ENCODE measurements around the gene SULT4A1. TPM values are rescaled to one million over a fixed set of nuclear protein-coding genes. Genes with fewer than 3 reads are reported as not detected.

Gene SULT4A1
- total RNA-seq, 4 donors from 2014 or later = 1.3 TPM; not detected in 3

GRCh38 chr22:43848366-43849171, 13.7 kb downstream of the SULT4A1 start:
- TF ChIP-seq, protein P1, sequence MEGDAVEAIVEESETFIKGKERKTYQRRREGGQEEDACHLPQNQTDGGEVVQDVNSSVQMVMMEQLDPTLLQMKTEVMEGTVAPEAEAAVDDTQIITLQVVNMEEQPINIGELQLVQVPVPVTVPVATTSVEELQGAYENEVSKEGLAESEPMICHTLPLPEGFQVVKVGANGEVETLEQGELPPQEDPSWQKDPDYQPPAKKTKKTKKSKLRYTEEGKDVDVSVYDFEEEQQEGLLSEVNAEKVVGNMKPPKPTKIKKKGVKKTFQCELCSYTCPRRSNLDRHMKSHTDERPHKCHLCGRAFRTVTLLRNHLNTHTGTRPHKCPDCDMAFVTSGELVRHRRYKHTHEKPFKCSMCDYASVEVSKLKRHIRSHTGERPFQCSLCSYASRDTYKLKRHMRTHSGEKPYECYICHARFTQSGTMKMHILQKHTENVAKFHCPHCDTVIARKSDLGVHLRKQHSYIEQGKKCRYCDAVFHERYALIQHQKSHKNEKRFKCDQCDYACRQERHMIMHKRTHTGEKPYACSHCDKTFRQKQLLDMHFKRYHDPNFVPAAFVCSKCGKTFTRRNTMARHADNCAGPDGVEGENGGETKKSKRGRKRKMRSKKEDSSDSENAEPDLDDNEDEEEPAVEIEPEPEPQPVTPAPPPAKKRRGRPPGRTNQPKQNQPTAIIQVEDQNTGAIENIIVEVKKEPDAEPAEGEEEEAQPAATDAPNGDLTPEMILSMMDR (IDR thresholded peaks at IDR 0.05) = no peak
- TF ChIP-seq POLR2A (IDR thresholded peaks at IDR 0.05) (no peak), EP300 (IDR thresholded peaks at IDR 0.05) (no peak)
- Histone ChIP-seq H3K4me1 (no peaks in the 10 kb centered on the region), H3K27ac (no peak overlapping the region), H3K36me3 (no peaks in the 10 kb centered on the region), H3K4me3 (no peak overlapping the region), H3K27me3 (peaks cover 0 to 4% of the 10 kb centered on the region in 2 donors), H3K9me3 (peaks cover 0 to 6% (median 0%) of the 10 kb centered on the region in 4 donors)
- WGBS, 2 donors = 53 to 72% methylated on average over 15 of the region's 16 CpGs
- DNase-seq (ENCODE audit: low spot score in 2 of 2) = peak in 1 of 2 donors; percentile 4

DNA sequence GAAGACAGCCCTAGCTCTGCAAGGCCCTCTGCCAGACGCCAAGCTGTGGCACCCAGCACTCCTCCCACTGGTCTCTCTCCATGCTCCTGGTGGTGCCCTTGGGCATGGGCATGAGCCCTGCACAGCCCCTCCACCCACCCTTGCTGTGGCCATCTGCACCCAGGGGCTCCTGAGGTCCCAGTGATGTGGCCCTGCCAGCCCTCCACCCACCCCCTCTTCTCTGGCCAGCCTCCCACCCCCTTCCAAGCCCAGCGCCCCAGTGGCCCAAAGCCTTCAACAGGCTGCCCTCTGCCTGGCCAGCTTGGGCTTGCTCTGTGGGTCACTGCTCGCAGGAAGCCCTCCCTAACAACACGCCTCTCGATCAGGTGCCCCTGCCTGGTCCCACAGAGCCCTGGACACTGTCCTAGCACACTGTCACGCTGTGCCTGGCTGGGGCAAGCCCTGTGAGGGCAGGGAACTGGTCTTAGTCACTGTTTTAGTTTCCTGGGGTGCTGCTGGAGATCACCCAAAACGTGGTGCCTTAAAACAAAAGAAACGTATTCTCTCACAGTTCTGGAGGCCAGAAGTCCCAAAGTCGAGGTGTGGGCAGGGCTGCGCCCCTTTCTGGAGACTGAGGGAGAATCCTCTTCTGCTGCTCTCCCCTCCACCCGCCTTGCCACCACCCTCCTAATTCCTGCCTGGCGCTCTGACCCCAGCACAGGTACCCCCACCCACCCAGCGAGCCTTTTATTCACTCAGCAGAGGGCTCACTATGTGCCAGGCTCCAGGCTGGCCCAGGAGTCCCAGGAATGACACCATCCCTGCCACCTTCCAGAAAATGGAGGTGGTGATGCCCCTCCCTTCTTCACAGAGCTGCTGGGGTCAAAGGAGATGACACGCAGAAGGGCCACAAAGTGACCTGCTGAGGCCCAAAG, 14.7 kb downstream of the SULT4A1 start:
- Histone ChIP-seq H3K27me3 (peaks cover 0 to 4% of the 10 kb centered on the region in 2 donors), H3K36me3 (no peaks in the 10 kb centered on the region), H3K4me1 (no peaks in the 10 kb centered on the region), H3K4me3 (no peak overlapping the region), H3K27ac (no peak overlapping the region), H3K9me3 (peaks cover 0 to 6% (median 0%) of the 10 kb centered on the region in 4 donors)
- WGBS, 2 donors = 83 to 89% methylated on average over 13 to 14 of the region's 14 CpGs
- TF ChIP-seq, protein P1 (IDR thresholded peaks at IDR 0.05) = no peak
- no peak for TF ChIP-seq EP300 (IDR thresholded peaks at IDR 0.05)
- TF ChIP-seq POLR2A (IDR thresholded peaks at IDR 0.05) = no peak
- DNase-seq (ENCODE audit: low spot score in 2 of 2) = peak in 1 of 2 donors; percentile 3

- H3K27me3 ChIP-seq = peaks cover 0 to 3% of the 10 kb centered on the region in 2 donors
- 68 to 78% methylated on average over 11 of the region's 11 CpGs for WGBS, 2 donors
- no peaks in the 10 kb centered on the region for H3K4me1 ChIP-seq
- H3K9me3 ChIP-seq = peaks cover 0 to 6% (median 0%) of the 10 kb centered on the region in 4 donors
- TF ChIP-seq EP300 (IDR thresholded peaks at IDR 0.05) (no peak), POLR2A (IDR thresholded peaks at IDR 0.05) (no peak)
- TF ChIP-seq, protein P1 (IDR thresholded peaks at IDR 0.05) = no peak
- H3K36me3 ChIP-seq = no peaks in the 10 kb centered on the region
- no peak for DNase-seq (ENCODE audit: low spot score in 2 of 2)
- H3K4me3 ChIP-seq = no peak overlapping the region
- H3K27ac ChIP-seq = no peak overlapping the region
Measured at GRCh38 chr22:43846966-43847365, 15.3 kb downstream of the SULT4A1 start.

GRCh38 chr22:43845981-43846380, 16.3 kb downstream of the SULT4A1 start:
- H3K27ac ChIP-seq = no peak overlapping the region
- H3K4me1 ChIP-seq = no peaks in the 10 kb centered on the region
- no peak overlapping the region for H3K4me3 ChIP-seq
- 73 to 75% methylated on average over 11 of the region's 11 CpGs for WGBS, 2 donors
- TF ChIP-seq EP300 (IDR thresholded peaks at IDR 0.05) (no peak), POLR2A (IDR thresholded peaks at IDR 0.05) (no peak)
- TF ChIP-seq, protein P1 (IDR thresholded peaks at IDR 0.05) = no peak
- no peak for DNase-seq (ENCODE audit: low spot score in 2 of 2)
- H3K36me3 ChIP-seq = no peaks in the 10 kb centered on the region
- peaks cover 0 to 6% (median 0%) of the 10 kb centered on the region in 4 donors for H3K9me3 ChIP-seq
- no peaks in the 10 kb centered on the region for H3K27me3 ChIP-seq
